GM12801 (cell line): Measurements from ENCODE around the gene ITIH1.

Experiments used
- CTCF ChIP-seq: IDR thresholded peaks from one replicate; pipeline ENCODE4 v1.5.1; 2011; ENCODE audit warnings: control low read depth; ENCODE audit not compliant: insufficient read length; ENCODE audit errors: extremely low read depth

The ITIH1 gene

GRCh38 chr3:52743721-52744120, 33.7 kb upstream of the ITIH1 start:
- no peak for TF ChIP-seq CTCF

GRCh38 chr3:52752045-52752660, 25.2 kb upstream of the ITIH1 start:
- no peak for TF ChIP-seq CTCF

- TF ChIP-seq CTCF, result no peak
These were observed 23.0 kb upstream of the ITIH1 start for GRCh38 chr3:52754373-52754772.

- TF ChIP-seq CTCF, result no peak
These were observed 21.3 kb upstream of the ITIH1 start for GRCh38 chr3:52756141-52756540.

- TF ChIP-seq CTCF, result no peak
These were observed 13.9 kb upstream of the ITIH1 start for GRCh38 chr3:52763466-52763865.

GRCh38 chr3:52769786-52770455, 7.5 kb upstream of the ITIH1 start:
- no peak for TF ChIP-seq CTCF

- no peak for TF ChIP-seq CTCF
These were observed 6.7 kb upstream of the ITIH1 start, which contains the start of gene NEK4 for GRCh38 chr3:52770496-52771333. NEK4 (minus strand) TSS chr3:52770940; CDS start chr3:52770746, 194 bp downstream.
